Measurements from ENCODE around the gene GCSH.

GCSH gene

GRCh38 chr16:81101702-81102101 is 5.5 kb upstream of the GCSH start:
- DNase-seq = no peak

GRCh38 chr16:81099958-81100357 is 3.8 kb upstream of the GCSH start:
- DNase-seq = no peak

GRCh38 chr16:81097230-81097629 is 1.0 kb upstream of the GCSH start:
- no peak for DNase-seq

- no peak for DNase-seq
Measured at GRCh38 chr16:81096715-81097208, 567 bp upstream of the GCSH start.

- DNase-seq = no peak
Measured at GRCh38 chr16:81095653-81095952, 592 bp downstream of the GCSH start.

GRCh38 chr16:81094771-81095251 is 1.4 kb downstream of the GCSH start:
- no peak for DNase-seq

- DNase-seq = no peak
Measured at GRCh38 chr16:81088836-81089235, 7.4 kb downstream of the GCSH start.

GRCh38 chr16:81081014-81081413 is 15.2 kb downstream of the GCSH start:
- DNase-seq = no peak

- no peak for DNase-seq
Measured at GRCh38 chr16:81080233-81080632, 16.0 kb downstream of the GCSH start.

- DNase-seq = peak; percentile 93
Measured at GRCh38 chr16:81077076-81077940, 18.9 kb downstream of the GCSH start, which contains the start of gene C16orf46. Gene C16orf46, minus strand, starts transcription at chr16:81077238. Its CDS starts 13,283 bp downstream, at chr16:81063955.

- DNase-seq = peak; percentile 87
Measured at GRCh38 chr16:81076566-81077075, 19.6 kb downstream of the GCSH start.

- no peak for DNase-seq
Measured at GRCh38 chr16:81073560-81074330, 22.4 kb downstream of the GCSH start.

- no peak for DNase-seq
Measured at GRCh38 chr16:81071805-81072204, 24.4 kb downstream of the GCSH start.

- DNase-seq = no peak
Measured at GRCh38 chr16:81070979-81071378, 25.2 kb downstream of the GCSH start.

- DNase-seq = no peak
Measured at GRCh38 chr16:81069063-81069462, 27.1 kb downstream of the GCSH start.

GRCh38 chr16:81067166-81067565 is 29.0 kb downstream of the GCSH start:
- no peak for DNase-seq

- no peak for DNase-seq
Measured at GRCh38 chr16:81066681-81067080, 29.5 kb downstream of the GCSH start.

- DNase-seq = no peak
Measured at GRCh38 chr16:81061871-81062608, 34.2 kb downstream of the GCSH start.

- DNase-seq = no peak
Measured at GRCh38 chr16:81061307-81061640, 34.9 kb downstream of the GCSH start.

GRCh38 chr16:81060576-81061306 is 35.5 kb downstream of the GCSH start:
- no peak for DNase-seq

GRCh38 chr16:81053761-81054160 is 42.4 kb downstream of the GCSH start:
- DNase-seq = no peak

GRCh38 chr16:81042821-81043220 is 53.4 kb downstream of the GCSH start:
- DNase-seq = no peak

Data from effector CD4-positive, alpha-beta T cell (primary cell).